Measurements from ENCODE around the gene MGAT4C.

GRCh38 chr12:85963326-85963725 is 292.9 kb downstream of the MGAT4C start:
- TF ChIP-seq CTCF (IDR thresholded peaks at IDR 0.05) (no peak), POLR2A (IDR thresholded peaks at IDR 0.05) (no peak)
